Endothelial cell of umbilical vein (primary cell): Measurements from ENCODE around the gene ABI3BP. TPM values are rescaled to one million over a fixed set of nuclear protein-coding genes. Genes with fewer than 3 reads are reported as not detected.
A peak's percentile ranks its signal among the peaks of the same experiment; 100 is the strongest.

ENCODE experiments used
- BruUV-seq: library from RNA; stranded (reverse); fragments of 400-500 nt; replicated peaks from 2 replicates; lab custom pipeline; 2021; lab: Mats Ljungman, UMichigan
- CTCF ChIA-PET: fragments of 300-600, 350-600 bp; sonication (Branson Sonifier 250); formaldehyde crosslinking; loops from one replicate; lab custom pipeline; 2021; ENCODE audit warnings: antibody characterized with exemption, inconsistent platforms; lab: Charles Lee
- POLR2A ChIA-PET: fragments of 300-600, 350-600 bp; sonication (Branson Sonifier 250); formaldehyde crosslinking; loops from one replicate; lab custom pipeline; 2021; ENCODE audit warnings: antibody characterized with exemption, inconsistent platforms; lab: Charles Lee
- DNase-seq: peaks from one replicate; pipeline ENCODE4 v3.0.0-alpha.2; 2011; ENCODE audit warnings: low read depth, low spot score
- FAIRE-seq: peaks from 2 replicates; lab custom pipeline; 2011; peaks lifted over from hg19 to GRCh38; lab: Jason Lieb, UNC
- H2AFZ ChIP-seq: 2 replicates; pipeline ENCODE4 v1.6.0; 2012; ENCODE audit warnings: low read depth, low read length, control low read depth, inconsistent platforms
- H3K27ac ChIP-seq: 2 replicates; pipeline ENCODE4 v1.5.1; 2011; ENCODE audit warnings: low read depth, mild to moderate bottlenecking, control low read depth, low read length, moderate library complexity; ENCODE audit not compliant: insufficient read depth
- H3K27me3 ChIP-seq, 2 experiments: 2 replicates each; pipeline versions ENCODE4 v1.6.0 to v1.6.1; 2011; ENCODE audit warnings: low read length in 2 of 2, mixed read lengths in 1 of 2; ENCODE audit not compliant: control insufficient read depth in 2 of 2, insufficient read depth in 2 of 2
- H3K36me3 ChIP-seq, 2 experiments: 2 replicates in 1 of 2; 3 replicates in 1 of 2; pipeline ENCODE4 v1.5.1; 2011; ENCODE audit warnings: low read length in 2 of 2, mild to moderate bottlenecking in 1 of 2, moderate library complexity in 1 of 2; ENCODE audit not compliant: control insufficient read depth in 2 of 2, insufficient read depth in 2 of 2; ENCODE audit errors: extremely low read depth in 1 of 2
- H3K4me1 ChIP-seq: 3 replicates; pipeline ENCODE4 v1.5.1; 2011; ENCODE audit warnings: mild to moderate bottlenecking, low read length; ENCODE audit not compliant: control insufficient read depth, insufficient read depth; ENCODE audit errors: extremely low read depth
- H3K4me2 ChIP-seq: 2 replicates; pipeline ENCODE4 v1.6.1; 2011; ENCODE audit warnings: low read length, control low read depth, mixed read lengths; ENCODE audit not compliant: insufficient read depth
- H3K4me3 ChIP-seq, 3 experiments: fragments of 200-600 bp in 1 of 3; sonication (generic), shearing (Covaris generic) in 1 of 3; replicated peaks in 1 of 3; 2 replicates each; pipeline ENCODE4 v1.5.1; 2011 to 2016; ENCODE audit warnings: control low read depth in 3 of 3, low read length in 3 of 3, mild to moderate bottlenecking in 2 of 3, inconsistent platforms in 1 of 3, low read depth in 1 of 3, moderate library complexity in 1 of 3; ENCODE audit not compliant: insufficient read depth in 1 of 3
- H3K79me2 ChIP-seq: 2 replicates; pipeline ENCODE4 v1.6.0; 2012; ENCODE audit warnings: low read length, inconsistent platforms; ENCODE audit not compliant: control insufficient read depth, insufficient read depth
- H3K9ac ChIP-seq: replicated peaks from 2 replicates; pipeline ENCODE3; 2011; ENCODE audit warnings: low read length, control low read depth; ENCODE audit not compliant: insufficient read depth; ENCODE audit errors: extremely low read depth
- H3K9me1 ChIP-seq: replicated peaks from 3 replicates; pipeline ENCODE4 v1.6.0; 2011; ENCODE audit warnings: mild to moderate bottlenecking, low read length; ENCODE audit not compliant: control insufficient read depth, insufficient read depth; ENCODE audit errors: extremely low read depth
- H3K9me3 ChIP-seq: replicated peaks from 2 replicates; pipeline ENCODE4 v1.5.1; 2012; ENCODE audit warnings: low read length, inconsistent platforms; ENCODE audit not compliant: control insufficient read depth, insufficient read depth
- H4K20me1 ChIP-seq: replicated peaks from 2 replicates; pipeline ENCODE3; 2011; ENCODE audit warnings: mild to moderate bottlenecking, low read length; ENCODE audit not compliant: control insufficient read depth, insufficient read depth; ENCODE audit errors: extremely low read depth
- CTCF ChIP-seq, 2 donors: IDR thresholded peaks; 1 replicate in 1 of 2; 2 replicates in 1 of 2; pipeline ENCODE4 v1.5.1; 2011; ENCODE audit warnings: low read length in 2 of 2, mild to moderate bottlenecking in 2 of 2, moderate library complexity in 2 of 2, control low read depth in 1 of 2, inconsistent platforms in 1 of 2, low read depth in 1 of 2; ENCODE audit not compliant: insufficient read depth in 1 of 2; ENCODE audit errors: extremely low read depth in 1 of 2
- EZH2 ChIP-seq: IDR thresholded peaks from 2 replicates; pipeline ENCODE4 v1.6.1; 2012; ENCODE audit warnings: borderline replicate concordance, low read depth, mild to moderate bottlenecking, moderate library complexity, low read length, inconsistent platforms; ENCODE audit not compliant: severe bottlenecking
- FOS ChIP-seq: IDR thresholded peaks from 2 replicates; pipeline ENCODE4 v1.6.1; 2011; ENCODE audit warnings: mild to moderate bottlenecking, low read length, moderate library complexity, borderline replicate concordance; ENCODE audit not compliant: insufficient read depth
- GATA2 ChIP-seq: IDR thresholded peaks from 2 replicates; pipeline ENCODE4 v1.7.0; 2011; ENCODE audit warnings: low read depth, mild to moderate bottlenecking, moderate library complexity, mixed read lengths, low read length; ENCODE audit not compliant: insufficient read length, insufficient read depth
- JUN ChIP-seq: IDR thresholded peaks from 2 replicates; pipeline ENCODE4 v1.6.1; 2011; ENCODE audit warnings: borderline replicate concordance, low read depth; ENCODE audit not compliant: insufficient read length, insufficient read depth
- MAX ChIP-seq: IDR thresholded peaks from 2 replicates; pipeline ENCODE4 v1.6.1; 2011; ENCODE audit not compliant: insufficient read depth, insufficient read length
- MYC ChIP-seq: IDR thresholded peaks from one replicate; pipeline ENCODE4 v1.6.1; 2011; ENCODE audit warnings: mild to moderate bottlenecking, low read depth, low read length
- POLR2A ChIP-seq: IDR thresholded peaks from 2 replicates; pipeline ENCODE4 v1.6.1; 2012; ENCODE audit warnings: low read depth, mild to moderate bottlenecking, control low read depth, low read length
- POLR2AphosphoS5 ChIP-seq: IDR thresholded peaks from 2 replicates; pipeline ENCODE4 v1.6.1; 2012; ENCODE audit warnings: low read depth, mild to moderate bottlenecking, control low read depth, low read length, moderate library complexity; ENCODE audit not compliant: insufficient read depth
- dilution Hi-C: fragments of 300-500 bp; cut with MboI; formaldehyde crosslinking; loops from one replicate; pipeline ENCODE4 v1.15.0; 2019; ENCODE audit warnings: low sequenced_read_pairs; ENCODE audit not compliant: extremely low pct_ligation_motif_present
- intact Hi-C: fragments of 100-400 bp; cut with micrococcal nuclease; formaldehyde crosslinking; loops from one replicate; pipeline ENCODE4 v1.10.0; 2022
- polyA plus RNA-seq, 4 experiments: library from polyadenylated mRNA; depleted of rRNA in 3 of 4; stranded (reverse) in 3 of 4; unstranded in 1 of 4; fragments of >200 nt; gene quantifications; 2 replicates each; pipeline versions ENCODE4 v1.2.1 to v1.2.3, GENCODE V29; 2011 to 2012; ENCODE audit warnings: missing spikeins in 1 of 4
- total RNA-seq: library from RNA; stranded (reverse); gene quantifications from 2 replicates; pipeline ENCODE4 v1.2.3, GENCODE V29; 2021

ABI3BP gene
- total and polyA plus RNA-seq, 2 donors (not counting 3 experiments of a cell fraction or from before 2014, with no cell fraction given), result 78.1 to 106 TPM

GRCh38 chr3:100756441-100756840, 236.8 kb downstream of the ABI3BP start:
- Histone ChIP-seq H3K9ac (no peak overlapping the region), H3K27me3 (no peaks in the 10 kb centered on the region), H2AFZ (no peak overlapping the region), H3K4me3 (no peak overlapping the region), H3K4me2 (no peak overlapping the region), H3K4me1 (no peaks in the 10 kb centered on the region), H4K20me1 (no peaks in the 10 kb centered on the region), H3K9me3 (no peaks in the 10 kb centered on the region), H3K9me1 (no peaks in the 10 kb centered on the region), H3K36me3 (peaks cover 6 to 8% of the 10 kb centered on the region in 2 experiments), H3K27ac (no peak overlapping the region), H3K79me2 (no peaks in the 10 kb centered on the region)
- no peak for DNase-seq
- intact Hi-C loops (no loop called here), dilution Hi-C loops (no loop called here)
- no peak for FAIRE-seq
- CTCF ChIA-PET, result interaction anchor here (0.6 kb wide), 2 partner anchors 53 to 316 kb away, joined by 3 read pairs; no protein-coding TSS in a partner anchor
- no peak for TF ChIP-seq EZH2
- TF ChIP-seq POLR2AphosphoS5, result no peak
- no peak for TF ChIP-seq FOS
- TF ChIP-seq POLR2A, result no peak
- TF ChIP-seq MAX, result no peak
- POLR2A ChIA-PET, result no interaction called here
- BruUV-seq, result no TSS peak

- Histone ChIP-seq H3K79me2 (no peaks in the 10 kb centered on the region), H4K20me1 (no peaks in the 10 kb centered on the region), H3K36me3 (peaks cover 8 to 15% of the 10 kb centered on the region in 2 experiments), H3K4me1 (no peaks in the 10 kb centered on the region), H3K9me3 (no peaks in the 10 kb centered on the region), H3K27me3 (no peaks in the 10 kb centered on the region), H3K4me2 (no peak overlapping the region), H2AFZ (no peak overlapping the region), H3K4me3 (no peak overlapping the region), H3K9ac (no peak overlapping the region), H3K9me1 (no peaks in the 10 kb centered on the region), H3K27ac (no peak overlapping the region)
- POLR2A ChIA-PET, result no interaction called here
- intact Hi-C loops (loop anchor here (5.0 kb wide), 1 partner anchor 443 kb away; no protein-coding TSS in a partner anchor), dilution Hi-C loops (no loop called here)
- FAIRE-seq (no peak), DNase-seq (peak; percentile 7)
- BruUV-seq, result no TSS peak
- CTCF ChIA-PET, result interaction anchor here (1.1 to 2.4 kb wide), 3 partner anchors 9 to 441 kb away, joined by 3 to 6 read pairs (median 3); no protein-coding TSS in a partner anchor
- no peak for TF ChIP-seq GATA2
- TF ChIP-seq JUN, result no peak
- no peak for TF ChIP-seq POLR2AphosphoS5
- no peak for TF ChIP-seq EZH2
- TF ChIP-seq POLR2A, result no peak
- no peak for TF ChIP-seq MAX
- TF ChIP-seq MYC, result no peak
- TF ChIP-seq FOS, result no peak
- TF ChIP-seq CTCF (IDR thresholded peaks at IDR 0.05; ENCODE audit: extremely low read depth in 1 of 2, insufficient read depth in 1 of 2, low read depth in 1 of 2, low read length in 2 of 2), result no peak
Measured at GRCh38 chr3:100754563-100755334, 238.5 kb downstream of the ABI3BP start.
